Type B pancreatic cell (in vitro differentiated cells): ENCODE measurements around the gene SLC4A7. TPM values are rescaled to one million over a fixed set of nuclear protein-coding genes. Genes with fewer than 3 reads are reported as not detected.

ENCODE experiments used
- DNase-seq: peaks from one replicate; pipeline ENCODE4 v3.0.0; 2021; ENCODE audit warnings: mixed read lengths; ENCODE audit not compliant: unreplicated experiment; ENCODE audit errors: extremely low spot score
- H3K27ac Mint-ChIP-seq: 2 replicates; pipeline ENCODE4 v1.8.0; 2021; ENCODE audit warnings: mild to moderate bottlenecking, mixed read lengths
- H3K27me3 Mint-ChIP-seq: 2 replicates; pipeline ENCODE4 v1.8.0; 2021; ENCODE audit warnings: mixed read lengths
- H3K36me3 Mint-ChIP-seq: 2 replicates; pipeline ENCODE4 v1.8.0; 2021; ENCODE audit warnings: mixed read lengths
- H3K4me1 Mint-ChIP-seq: one replicate; pipeline ENCODE4 v1.8.0; 2021; ENCODE audit warnings: mixed read lengths; ENCODE audit not compliant: unreplicated experiment
- H3K4me3 Mint-ChIP-seq: 2 replicates; pipeline ENCODE4 v1.8.0; 2021; ENCODE audit warnings: mild to moderate bottlenecking, mixed read lengths
- H3K9me3 Mint-ChIP-seq: 2 replicates; pipeline ENCODE4 v1.8.0; 2021; ENCODE audit warnings: mixed read lengths
- total RNA-seq: library from RNA; stranded (reverse); gene quantifications from 2 replicates; pipeline ENCODE4 v1.2.1, GENCODE V29; 2021; ENCODE audit warnings: low replicate concordance
- TF ChIP-seq, protein P1 (sequence below): fragments of 200-600 bp; sonication (generic); conservative IDR thresholded peaks from 2 replicates; pipeline ENCODE4 v1.5.0; 2021; ENCODE audit warnings: antibody characterized with exemption, mild to moderate bottlenecking

Gene SLC4A7
- total RNA-seq, 1 donor from 2014 or later = 51.8 TPM

GRCh38 chr3:27391796-27392195, 92.4 kb downstream of the SLC4A7 start:
- no peaks in the 10 kb centered on the region for H3K4me1 Mint-ChIP-seq
- no peak overlapping the region for H3K27ac Mint-ChIP-seq
- H3K4me3 Mint-ChIP-seq = no peak overlapping the region
- H3K9me3 Mint-ChIP-seq = no peaks in the 10 kb centered on the region
- peaks cover 13% of the 10 kb centered on the region for H3K36me3 Mint-ChIP-seq
- H3K27me3 Mint-ChIP-seq = no peaks in the 10 kb centered on the region
- no peak for DNase-seq
- TF ChIP-seq, protein P1, sequence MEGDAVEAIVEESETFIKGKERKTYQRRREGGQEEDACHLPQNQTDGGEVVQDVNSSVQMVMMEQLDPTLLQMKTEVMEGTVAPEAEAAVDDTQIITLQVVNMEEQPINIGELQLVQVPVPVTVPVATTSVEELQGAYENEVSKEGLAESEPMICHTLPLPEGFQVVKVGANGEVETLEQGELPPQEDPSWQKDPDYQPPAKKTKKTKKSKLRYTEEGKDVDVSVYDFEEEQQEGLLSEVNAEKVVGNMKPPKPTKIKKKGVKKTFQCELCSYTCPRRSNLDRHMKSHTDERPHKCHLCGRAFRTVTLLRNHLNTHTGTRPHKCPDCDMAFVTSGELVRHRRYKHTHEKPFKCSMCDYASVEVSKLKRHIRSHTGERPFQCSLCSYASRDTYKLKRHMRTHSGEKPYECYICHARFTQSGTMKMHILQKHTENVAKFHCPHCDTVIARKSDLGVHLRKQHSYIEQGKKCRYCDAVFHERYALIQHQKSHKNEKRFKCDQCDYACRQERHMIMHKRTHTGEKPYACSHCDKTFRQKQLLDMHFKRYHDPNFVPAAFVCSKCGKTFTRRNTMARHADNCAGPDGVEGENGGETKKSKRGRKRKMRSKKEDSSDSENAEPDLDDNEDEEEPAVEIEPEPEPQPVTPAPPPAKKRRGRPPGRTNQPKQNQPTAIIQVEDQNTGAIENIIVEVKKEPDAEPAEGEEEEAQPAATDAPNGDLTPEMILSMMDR = no peak

GRCh38 chr3:27387625-27388024, 96.6 kb downstream of the SLC4A7 start:
- TF ChIP-seq, protein P1 = no peak
- Mint-ChIP-seq H3K27ac (no peak overlapping the region), H3K27me3 (no peaks in the 10 kb centered on the region), H3K4me3 (no peak overlapping the region), H3K9me3 (no peaks in the 10 kb centered on the region), H3K36me3 (peaks cover 13% of the 10 kb centered on the region), H3K4me1 (no peaks in the 10 kb centered on the region)
- DNase-seq = no peak

DNA sequence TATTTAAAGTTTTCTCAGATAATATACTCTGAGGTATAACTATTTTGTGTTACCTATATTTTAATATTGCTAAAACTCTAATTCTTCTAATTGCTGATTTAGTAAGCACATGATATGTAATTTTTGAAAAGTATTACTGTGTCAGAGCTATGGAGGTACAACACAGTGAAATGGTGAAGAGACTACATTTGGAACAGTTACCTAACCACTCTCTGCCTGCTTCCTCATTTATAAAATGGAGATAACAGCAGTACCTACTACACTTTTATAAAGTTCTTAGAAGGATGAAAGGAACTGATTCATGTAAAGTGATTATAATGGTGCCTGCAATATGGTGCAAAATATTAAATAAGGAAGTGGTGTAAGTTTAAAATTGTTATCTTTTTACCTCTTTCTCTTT, 98.7 kb downstream of the SLC4A7 start:
- Mint-ChIP-seq H3K4me3 (no peak overlapping the region), H3K27ac (no peak overlapping the region), H3K9me3 (no peaks in the 10 kb centered on the region), H3K4me1 (no peaks in the 10 kb centered on the region), H3K36me3 (peaks cover 10% of the 10 kb centered on the region), H3K27me3 (no peaks in the 10 kb centered on the region)
- DNase-seq = no peak
- TF ChIP-seq, protein P1 = no peak

DNA sequence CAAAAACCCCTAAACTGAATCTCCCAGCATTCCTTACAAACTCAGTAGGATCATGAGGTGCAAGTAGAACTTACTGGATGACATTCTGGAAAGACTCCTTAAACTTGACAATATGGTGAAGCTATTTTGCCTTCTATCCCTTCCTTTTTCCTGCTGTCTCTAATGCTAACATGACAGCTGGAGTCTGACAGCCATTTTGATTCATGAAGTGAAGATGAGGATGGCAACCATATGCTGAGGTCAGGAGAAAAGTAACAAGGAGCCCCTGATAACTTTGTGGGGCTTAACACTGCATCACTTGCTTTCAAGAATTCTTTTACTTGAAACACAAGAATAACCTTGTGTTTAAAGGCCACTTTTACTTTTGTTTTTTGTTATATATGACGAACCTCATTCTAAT, 100.0 kb downstream of the SLC4A7 start:
- Mint-ChIP-seq H3K9me3 (no peaks in the 10 kb centered on the region), H3K27me3 (no peaks in the 10 kb centered on the region), H3K27ac (no peak overlapping the region), H3K4me1 (no peaks in the 10 kb centered on the region), H3K36me3 (peaks cover 10% of the 10 kb centered on the region), H3K4me3 (no peak overlapping the region)
- TF ChIP-seq, protein P1 = no peak
- DNase-seq = no peak

DNA sequence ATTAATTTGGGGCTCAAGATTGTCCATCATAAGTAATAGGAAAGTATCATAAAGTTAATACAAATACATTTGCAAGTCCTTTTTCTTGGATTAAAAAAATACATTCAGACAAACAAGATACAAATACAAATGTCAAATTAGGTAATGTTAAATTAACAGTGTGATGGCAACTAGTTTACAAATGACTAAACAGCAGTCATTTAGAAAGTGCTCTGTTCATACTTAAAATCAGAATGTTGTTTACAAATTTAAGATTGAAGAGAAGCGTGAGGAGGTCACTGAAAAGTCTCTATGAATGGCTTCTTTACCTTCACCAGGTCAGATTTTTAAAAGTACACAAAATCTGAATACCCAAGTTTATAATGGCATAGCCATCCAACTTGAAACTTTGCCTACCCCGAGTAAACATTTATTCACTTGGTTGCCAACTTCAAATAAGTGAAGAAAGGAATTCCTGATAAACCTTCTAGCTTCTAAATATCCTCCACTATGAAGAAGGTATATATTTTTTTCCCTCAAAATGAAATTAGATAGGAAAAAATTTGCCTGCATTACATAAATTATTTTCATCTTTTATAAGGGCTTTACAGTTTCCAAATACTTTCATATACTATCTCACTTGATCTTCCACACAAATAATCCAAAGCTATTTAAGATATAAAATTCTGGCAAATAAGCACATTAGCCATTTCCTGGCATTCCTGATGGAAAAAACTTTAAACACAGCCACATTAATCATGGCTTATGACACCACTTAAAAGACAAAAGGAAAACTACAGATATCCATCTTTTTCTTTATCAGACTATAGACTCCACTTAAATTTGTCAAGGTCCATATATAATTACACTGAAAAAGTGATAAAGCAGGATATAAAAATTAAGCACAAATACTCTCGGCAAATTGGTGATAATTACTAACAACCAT, 103.5 kb downstream of the SLC4A7 start:
- DNase-seq = no peak
- Mint-ChIP-seq H3K27me3 (no peaks in the 10 kb centered on the region), H3K36me3 (peaks cover 15% of the 10 kb centered on the region), H3K4me3 (no peak overlapping the region), H3K27ac (no peak overlapping the region), H3K9me3 (no peaks in the 10 kb centered on the region), H3K4me1 (no peaks in the 10 kb centered on the region)
- TF ChIP-seq, protein P1 = no peak
